GM12878 (cell line): ENCODE results near the gene PCDHB15.

Experiments
- BACH1 ChIP-seq: fragments of 450-650 bp; IDR thresholded peaks from 2 replicates; pipeline ENCODE4 v1.6.1; 2017; ENCODE audit warnings: mild to moderate bottlenecking, borderline replicate concordance
- CTCF ChIP-seq, 3 experiments: IDR thresholded peaks in 2 of 3; conservative IDR thresholded peaks in 1 of 3; 2 replicates each; pipeline ENCODE4 v1.5.1; 2011; ENCODE audit warnings: low read depth in 3 of 3, low read length in 3 of 3, mild to moderate bottlenecking in 3 of 3, control low read depth in 2 of 3, moderate library complexity in 2 of 3, inconsistent platforms in 1 of 3, mixed read lengths in 1 of 3; ENCODE audit not compliant: control insufficient read depth in 2 of 3, insufficient read depth in 1 of 3; ENCODE audit errors: extremely low read depth in 1 of 3
- EZH2 ChIP-seq: IDR thresholded peaks from 2 replicates; pipeline ENCODE4 v1.6.1; 2012; ENCODE audit warnings: low read depth, mild to moderate bottlenecking, control low read depth, inconsistent platforms, low read length, borderline replicate concordance; ENCODE audit not compliant: control insufficient read depth
- GATAD2B ChIP-seq: fragments of 450-650 bp; conservative IDR thresholded peaks from 2 replicates; pipeline ENCODE4 v1.6.1; 2017; ENCODE audit warnings: low read depth, mild to moderate bottlenecking, moderate library complexity
- MTA2 ChIP-seq: fragments of 450-650 bp; IDR thresholded peaks from 2 replicates; pipeline ENCODE4 v1.6.1; 2016; ENCODE audit warnings: low read depth, mild to moderate bottlenecking, moderate library complexity
- MXI1 ChIP-seq: fragments of 150-350 bp; IDR thresholded peaks from 2 replicates; pipeline ENCODE4 v1.6.1; 2011; ENCODE audit warnings: low read depth, mild to moderate bottlenecking, inconsistent platforms, low read length, improper control_type of control experiment
- NFIC ChIP-seq: IDR thresholded peaks from 2 replicates; pipeline ENCODE4 v1.6.1; 2012; ENCODE audit warnings: low read depth, mild to moderate bottlenecking, inconsistent platforms, low read length, moderate library complexity
- REST ChIP-seq: IDR thresholded peaks from 2 replicates; pipeline ENCODE4 v1.6.1; 2012; ENCODE audit warnings: mild to moderate bottlenecking, low read depth, low read length
- TAF1 ChIP-seq: IDR thresholded peaks from 2 replicates; pipeline ENCODE4 v1.6.1; 2011; ENCODE audit warnings: mild to moderate bottlenecking, low read depth, low read length, borderline replicate concordance

- TF ChIP-seq EZH2 (no peak), NFIC (no peak), BACH1 (no peak), REST (no peak), MTA2 (no peak), MXI1 (no peak), GATAD2B (no peak), TAF1 (no peak), CTCF (IDR thresholded peaks at IDR 0.05 in 2 of 3, conservative IDR thresholded peaks at IDR 0.05 in 1 of 3; ENCODE audit: control insufficient read depth in 2 of 3, extremely low read depth in 1 of 3, insufficient read depth in 1 of 3, low read depth in 3 of 3, low read length in 3 of 3) (no peak)
These were observed 13.3 kb downstream of the PCDHB15 start for GRCh38 chr5:141258464-141258863.
